Neutrophil (primary cell): ENCODE results near the gene HMCN2.

ENCODE experiments used
- H3K27ac ChIP-seq: fragments of 200-600 bp; sonication (generic); 2 replicates; pipeline ENCODE4 v1.5.1; 2016; ENCODE audit warnings: mild to moderate bottlenecking, moderate library complexity
- H3K27me3 ChIP-seq: fragments of 200-600 bp; sonication (generic); 2 replicates; pipeline ENCODE4 v1.6.0; 2016; ENCODE audit warnings: mild to moderate bottlenecking
- H3K36me3 ChIP-seq: fragments of 200-600 bp; sonication (generic); 2 replicates; pipeline ENCODE4 v1.5.1; 2017
- H3K4me1 ChIP-seq, 2 experiments: fragments of 200-600 bp in 1 of 2; sonication (generic) in 1 of 2; 1 replicate in 1 of 2; 2 replicates in 1 of 2; pipeline versions ENCODE4 v1.5.1 to v1.6.1; 2013 to 2016; ENCODE audit warnings: low read depth in 1 of 2, low read length in 1 of 2, mild to moderate bottlenecking in 1 of 2, moderate library complexity in 1 of 2; ENCODE audit not compliant: control insufficient read depth in 1 of 2, insufficient read depth in 1 of 2
- H3K4me3 ChIP-seq, 2 experiments: fragments of 200-600 bp in 1 of 2; sonication (generic) in 1 of 2; 1 replicate in 1 of 2; 2 replicates in 1 of 2; pipeline ENCODE4 v1.5.1; 2013 to 2016; ENCODE audit warnings: low read depth in 1 of 2, low read length in 1 of 2, mild to moderate bottlenecking in 1 of 2, moderate library complexity in 1 of 2
- H3K9me3 ChIP-seq: fragments of 200-600 bp; sonication (generic); 2 replicates; pipeline ENCODE4 v1.5.1; 2016
- TF ChIP-seq, protein P1 (sequence below): fragments of 200-600 bp; sonication (generic); IDR thresholded peaks from 2 replicates; pipeline ENCODE4 v1.5.1; 2016; ENCODE audit warnings: antibody characterized with exemption

HMCN2 gene

DNA sequence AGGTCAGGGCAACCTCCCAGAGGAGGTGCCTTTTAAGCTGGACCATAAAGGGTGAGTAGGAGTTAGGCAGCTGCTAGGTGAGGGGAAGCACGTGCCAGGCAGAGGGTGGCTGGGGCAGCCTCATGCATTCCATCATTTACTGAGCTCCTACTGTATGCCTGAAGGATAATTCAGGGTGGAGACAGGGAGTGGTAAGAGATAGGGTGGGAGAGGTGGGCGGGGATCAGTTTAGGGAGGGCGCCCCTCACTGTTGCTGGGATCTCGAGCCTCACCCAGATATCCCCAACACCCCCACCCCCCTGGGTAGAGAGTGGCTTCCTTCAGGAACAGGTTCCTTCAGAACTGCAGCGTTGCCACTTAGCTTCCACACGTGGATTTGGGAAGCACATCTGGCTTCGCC, 104.7 kb downstream of the HMCN2 start:
- Histone ChIP-seq H3K4me1 (no peaks in the 10 kb centered on the region), H3K27ac (no peak overlapping the region), H3K27me3 (no peaks in the 10 kb centered on the region), H3K9me3 (no peaks in the 10 kb centered on the region), H3K36me3 (no peaks in the 10 kb centered on the region), H3K4me3 (no peak overlapping the region)
- TF ChIP-seq, protein P1, sequence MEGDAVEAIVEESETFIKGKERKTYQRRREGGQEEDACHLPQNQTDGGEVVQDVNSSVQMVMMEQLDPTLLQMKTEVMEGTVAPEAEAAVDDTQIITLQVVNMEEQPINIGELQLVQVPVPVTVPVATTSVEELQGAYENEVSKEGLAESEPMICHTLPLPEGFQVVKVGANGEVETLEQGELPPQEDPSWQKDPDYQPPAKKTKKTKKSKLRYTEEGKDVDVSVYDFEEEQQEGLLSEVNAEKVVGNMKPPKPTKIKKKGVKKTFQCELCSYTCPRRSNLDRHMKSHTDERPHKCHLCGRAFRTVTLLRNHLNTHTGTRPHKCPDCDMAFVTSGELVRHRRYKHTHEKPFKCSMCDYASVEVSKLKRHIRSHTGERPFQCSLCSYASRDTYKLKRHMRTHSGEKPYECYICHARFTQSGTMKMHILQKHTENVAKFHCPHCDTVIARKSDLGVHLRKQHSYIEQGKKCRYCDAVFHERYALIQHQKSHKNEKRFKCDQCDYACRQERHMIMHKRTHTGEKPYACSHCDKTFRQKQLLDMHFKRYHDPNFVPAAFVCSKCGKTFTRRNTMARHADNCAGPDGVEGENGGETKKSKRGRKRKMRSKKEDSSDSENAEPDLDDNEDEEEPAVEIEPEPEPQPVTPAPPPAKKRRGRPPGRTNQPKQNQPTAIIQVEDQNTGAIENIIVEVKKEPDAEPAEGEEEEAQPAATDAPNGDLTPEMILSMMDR = no peak

DNA sequence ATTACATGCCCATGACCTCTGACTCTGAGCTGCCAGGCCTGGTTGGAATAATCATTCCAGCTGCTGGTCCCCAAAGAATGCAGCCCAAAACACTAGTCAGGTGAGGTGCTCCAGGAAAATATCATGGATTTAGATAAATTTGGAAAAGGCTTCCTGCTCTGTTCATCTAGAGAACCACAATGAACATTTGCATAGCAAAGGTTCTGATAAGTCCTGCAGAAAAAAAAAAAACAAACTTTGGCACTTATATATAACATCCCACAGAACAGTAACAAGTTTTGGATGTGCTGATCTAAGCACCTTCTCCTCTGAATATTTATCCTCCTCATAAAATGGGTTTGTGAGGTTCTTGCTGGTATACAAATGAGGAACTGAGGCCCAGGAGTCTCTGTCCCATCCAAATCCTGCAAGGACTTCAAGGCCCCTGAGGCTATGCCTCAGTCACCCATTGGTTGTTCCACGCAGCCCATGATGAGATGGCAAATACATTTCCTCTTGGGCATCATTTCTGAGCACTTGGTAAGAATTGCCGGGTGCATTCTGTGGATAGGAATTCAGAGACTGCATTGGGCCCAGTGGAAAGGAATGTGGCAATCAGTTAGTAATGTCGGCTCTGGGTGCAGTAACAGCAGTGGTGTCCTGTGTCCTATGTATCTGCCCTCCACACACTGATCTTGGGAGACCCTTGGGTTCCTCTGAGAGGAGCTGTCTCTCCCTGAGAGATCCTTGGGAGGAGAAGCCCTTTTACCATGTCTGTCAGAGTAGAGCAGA, 105.8 kb downstream of the HMCN2 start:
- TF ChIP-seq, protein P1 = no peak
- no peaks in the 10 kb centered on the region for H3K9me3 ChIP-seq
- no peaks in the 10 kb centered on the region for H3K27me3 ChIP-seq
- no peak overlapping the region for H3K4me3 ChIP-seq
- no peaks in the 10 kb centered on the region for H3K4me1 ChIP-seq
- H3K36me3 ChIP-seq = no peaks in the 10 kb centered on the region
- no peak overlapping the region for H3K27ac ChIP-seq

DNA sequence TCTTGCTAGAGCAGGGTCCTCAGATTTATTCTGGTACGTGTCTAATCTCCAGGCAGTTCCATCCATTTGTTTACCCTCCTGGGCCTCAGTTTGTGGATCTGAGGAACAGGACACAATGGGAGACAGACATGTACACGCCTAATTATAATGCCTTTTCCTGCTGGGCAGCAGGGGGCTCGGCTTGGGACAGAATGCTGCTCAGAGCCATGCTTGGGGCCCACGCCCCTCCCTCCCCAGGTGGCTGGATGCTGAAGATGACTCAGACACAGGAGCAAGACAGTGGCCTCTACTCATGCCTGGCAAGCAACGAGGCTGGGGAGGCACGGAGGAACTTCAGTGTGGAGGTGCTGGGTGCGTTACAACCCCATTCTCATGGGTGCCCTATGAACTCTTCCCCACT, 106.5 kb downstream of the HMCN2 start:
- Histone ChIP-seq H3K4me3 (no peak overlapping the region), H3K36me3 (no peaks in the 10 kb centered on the region)

DNA sequence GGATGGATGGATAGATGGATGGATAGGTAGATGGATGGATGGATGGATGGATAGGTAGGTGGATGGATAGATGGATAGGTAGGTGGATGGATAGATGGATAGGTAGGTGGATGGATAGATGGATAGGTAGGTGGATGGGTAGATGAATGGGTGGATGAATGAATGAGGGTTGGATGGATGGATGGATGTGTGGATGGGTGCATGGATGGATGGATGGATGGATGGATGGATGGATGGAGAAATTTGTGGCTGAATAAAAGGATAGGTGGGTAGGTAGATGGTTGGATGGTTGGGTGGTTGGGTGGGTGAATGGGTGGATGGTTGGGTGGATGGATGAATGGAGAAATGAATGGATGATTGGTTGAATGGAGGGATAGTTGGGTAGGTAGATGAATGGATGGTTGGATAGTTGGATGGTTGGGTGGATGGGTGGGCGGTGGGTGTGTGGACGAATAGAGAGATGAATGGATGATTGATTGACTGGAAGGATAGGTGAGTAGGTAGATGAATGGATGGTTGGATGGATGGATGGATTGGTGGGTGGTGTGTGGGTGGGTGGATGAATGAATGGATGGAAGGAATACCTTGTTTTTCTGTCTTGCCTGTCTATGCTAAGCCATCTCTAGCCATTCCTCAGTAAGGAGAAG, 108.2 kb downstream of the HMCN2 start:
- H3K27ac ChIP-seq = no peak overlapping the region
- no peaks in the 10 kb centered on the region for H3K4me1 ChIP-seq
- no peaks in the 10 kb centered on the region for H3K9me3 ChIP-seq
- TF ChIP-seq, protein P1 = no peak
- no peak overlapping the region for H3K4me3 ChIP-seq
- H3K27me3 ChIP-seq = no peaks in the 10 kb centered on the region
- H3K36me3 ChIP-seq = no peaks in the 10 kb centered on the region

More for the DNA sequence above, 106.5 kb downstream of the HMCN2 start:
- Histone ChIP-seq H3K27ac (no peak overlapping the region), H3K9me3 (no peaks in the 10 kb centered on the region), H3K4me1 (no peaks in the 10 kb centered on the region), H3K27me3 (no peaks in the 10 kb centered on the region)
- TF ChIP-seq, protein P1 = no peak

DNA sequence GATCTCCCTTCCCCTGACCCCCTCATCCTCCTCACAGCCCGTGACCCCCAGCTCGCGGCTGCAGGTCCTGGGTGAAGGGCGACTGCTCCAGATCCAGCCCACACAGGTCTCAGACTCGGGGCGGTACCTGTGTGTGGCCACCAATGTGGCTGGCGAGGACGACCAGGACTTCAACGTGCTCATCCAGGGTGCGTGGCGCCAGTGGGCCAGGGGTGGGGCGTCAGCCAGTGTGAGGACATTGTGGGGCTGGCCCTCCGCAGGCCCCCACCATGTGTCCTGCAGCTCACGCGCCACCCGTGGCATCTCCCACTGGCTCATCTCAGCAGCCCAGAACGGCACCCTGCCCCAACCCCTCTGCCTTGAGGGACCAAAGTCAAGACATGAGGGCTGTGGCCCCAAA, 112.1 kb downstream of the HMCN2 start:
- H3K27ac ChIP-seq = no peak overlapping the region
- H3K9me3 ChIP-seq = no peaks in the 10 kb centered on the region
- H3K4me1 ChIP-seq = no peaks in the 10 kb centered on the region
- H3K27me3 ChIP-seq = no peaks in the 10 kb centered on the region
- H3K4me3 ChIP-seq = no peak overlapping the region
- H3K36me3 ChIP-seq = no peaks in the 10 kb centered on the region
- TF ChIP-seq, protein P1 = no peak
